GM04503 (cell line): ENCODE results near the gene LCE6A.

Experiments
- DNase-seq: peaks from one replicate; pipeline ENCODE4 v3.0.0-alpha.2; 2012; ENCODE audit warnings: low read depth

The LCE6A gene

GRCh38 chr1:152876827-152877226, 34.2 kb downstream of the LCE6A start:
- DNase-seq = no peak

GRCh38 chr1:152878042-152878441, 35.4 kb downstream of the LCE6A start, which contains the start of gene SMCP:
Gene SMCP, plus strand, starts transcription at chr1:152878322. Its CDS starts 6,101 bp downstream, at chr1:152884423.
- DNase-seq = no peak

GRCh38 chr1:152879559-152880198, 37.0 kb downstream of the LCE6A start:
- DNase-seq = no peak

GRCh38 chr1:152880316-152880715, 37.7 kb downstream of the LCE6A start:
- DNase-seq = no peak

- DNase-seq = no peak
Measured at GRCh38 chr1:152880907-152881306, 38.3 kb downstream of the LCE6A start.

GRCh38 chr1:152884085-152884484, 41.4 kb downstream of the LCE6A start:
- no peak for DNase-seq

- no peak for DNase-seq
Measured at GRCh38 chr1:152884506-152884905, 41.9 kb downstream of the LCE6A start.

GRCh38 chr1:152884966-152885624, 42.4 kb downstream of the LCE6A start:
- peak; percentile 51 for DNase-seq

GRCh38 chr1:152886085-152886484, 43.4 kb downstream of the LCE6A start:
- DNase-seq = peak; percentile 42

GRCh38 chr1:152886758-152887409, 44.2 kb downstream of the LCE6A start:
- no peak for DNase-seq

- DNase-seq = no peak
Measured at GRCh38 chr1:152888126-152888525, 45.5 kb downstream of the LCE6A start.
